Activated T-cell treated with anti-CD3 and anti-CD28 coated beads, Interleukin-2, amount 50 U/mL, for 4 hours (primary cell): Measurements from ENCODE around the gene CNTNAP2. TPM values are rescaled to one million over a fixed set of nuclear protein-coding genes. Genes with fewer than 3 reads are reported as not detected.
"Not testable (repeated sequence)": the region's sequence is repeated elsewhere in the genome, so short reads cannot be mapped to it uniquely, and the experiment has no call there.

Experiments used
- ATAC-seq, 2 donors: fragments of 200-7000 bp; cut with Tn5 transposase; one replicate each; pipeline ENCODE4 v1.10.0; 2021
- DNase-seq: peaks from one replicate; pipeline ENCODE4 v3.0.0-alpha.2; 2020
- H3K27me3 Mint-ChIP-seq: one replicate; pipeline ENCODE4 v1.8.0; 2021; ENCODE audit warnings: low read depth, mixed read lengths
- H3K36me3 Mint-ChIP-seq: one replicate; pipeline ENCODE4 v1.8.0; 2022; ENCODE audit warnings: mixed read lengths; ENCODE audit not compliant: insufficient read depth
- H3K4me1 Mint-ChIP-seq: one replicate; pipeline ENCODE4 v1.8.0; 2021; ENCODE audit warnings: low read depth, mixed read lengths
- H3K4me3 Mint-ChIP-seq: one replicate; pipeline ENCODE4 v1.8.0; 2021; ENCODE audit warnings: mild to moderate bottlenecking, moderate library complexity, mixed read lengths
- H3K9me3 Mint-ChIP-seq: one replicate; pipeline ENCODE4 v1.8.0; 2021; ENCODE audit warnings: mixed read lengths
- total RNA-seq, 3 donors: library from RNA; stranded (reverse); gene quantifications; one replicate each; pipeline ENCODE4 v1.2.1, GENCODE V29; 2021

Gene CNTNAP2
- total RNA-seq, 3 donors from 2014 or later, result not detected

DNA sequence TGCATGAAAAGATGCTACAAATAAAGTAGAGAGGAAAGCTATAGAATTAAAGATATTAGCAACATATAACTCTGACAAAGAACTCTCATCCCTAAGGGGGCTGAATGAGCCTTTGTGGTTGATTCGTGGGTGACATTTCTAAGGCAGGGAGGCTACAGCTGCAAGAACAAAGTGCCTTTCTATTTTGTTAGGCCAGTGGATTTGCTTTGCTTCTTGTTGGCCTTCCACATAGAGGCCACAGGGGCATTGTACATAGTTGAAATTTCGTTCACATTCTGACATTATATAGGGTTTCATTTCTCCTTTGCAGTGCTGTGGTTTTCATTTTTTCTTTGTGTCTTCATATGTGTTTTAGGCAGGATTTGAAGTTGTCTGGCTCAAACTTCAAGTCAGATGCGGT is 1654.7 kb downstream of the CNTNAP2 start:
- no peak for ATAC-seq
- no peak for DNase-seq
- H3K4me1 Mint-ChIP-seq, result no peaks in the 10 kb centered on the region
- no peaks in the 10 kb centered on the region for H3K27me3 Mint-ChIP-seq
- H3K9me3 Mint-ChIP-seq, result no peaks in the 10 kb centered on the region
- no peak overlapping the region for H3K4me3 Mint-ChIP-seq
- H3K36me3 Mint-ChIP-seq, result no peaks in the 10 kb centered on the region

GRCh38 chr7:147774461-147774860 is 1657.9 kb downstream of the CNTNAP2 start:
- Mint-ChIP-seq H3K36me3 (no peaks in the 10 kb centered on the region), H3K4me1 (no peaks in the 10 kb centered on the region), H3K4me3 (no peak overlapping the region), H3K9me3 (no peaks in the 10 kb centered on the region), H3K27me3 (no peaks in the 10 kb centered on the region)
- ATAC-seq (no peak), DNase-seq (no peak)

GRCh38 chr7:147775516-147776284 is 1659.1 kb downstream of the CNTNAP2 start:
- no peak for DNase-seq
- H3K4me3 Mint-ChIP-seq, result no peak overlapping the region
- no peaks in the 10 kb centered on the region for H3K4me1 Mint-ChIP-seq
- no peak for ATAC-seq
- H3K27me3 Mint-ChIP-seq, result no peaks in the 10 kb centered on the region
- no peaks in the 10 kb centered on the region for H3K36me3 Mint-ChIP-seq
- H3K9me3 Mint-ChIP-seq, result no peaks in the 10 kb centered on the region

GRCh38 chr7:147777309-147777708 is 1660.7 kb downstream of the CNTNAP2 start:
- Mint-ChIP-seq H3K36me3 (no peaks in the 10 kb centered on the region), H3K27me3 (no peaks in the 10 kb centered on the region), H3K9me3 (no peaks in the 10 kb centered on the region), H3K4me3 (no peak overlapping the region), H3K4me1 (no peaks in the 10 kb centered on the region)
- no peak for DNase-seq
- ATAC-seq, result no peak

DNA sequence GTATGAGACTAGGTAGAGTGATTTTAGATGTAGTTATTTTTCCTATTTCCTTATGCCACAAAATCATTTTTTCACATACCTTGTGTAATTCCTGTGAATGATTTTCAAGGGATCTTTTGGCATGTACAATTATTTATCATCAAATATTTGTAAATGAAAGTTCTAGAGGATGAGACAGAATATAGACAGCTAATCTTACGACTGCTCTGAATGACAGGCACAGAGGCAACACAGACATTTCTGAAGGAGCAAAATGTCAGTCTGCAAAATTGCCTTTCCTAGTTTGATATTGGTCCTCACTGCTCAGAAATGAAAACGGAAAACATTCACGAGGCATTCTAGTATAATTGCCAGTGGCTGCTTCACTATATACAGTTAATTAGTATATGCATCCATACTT is 1663.3 kb downstream of the CNTNAP2 start:
- ATAC-seq, result no peak
- DNase-seq, result no peak
- H3K9me3 Mint-ChIP-seq, result peaks cover 2% of the 10 kb centered on the region
- H3K27me3 Mint-ChIP-seq, result no peaks in the 10 kb centered on the region
- no peaks in the 10 kb centered on the region for H3K4me1 Mint-ChIP-seq
- H3K4me3 Mint-ChIP-seq, result no peak overlapping the region
- no peaks in the 10 kb centered on the region for H3K36me3 Mint-ChIP-seq

GRCh38 chr7:147796581-147796980 is 1680.0 kb downstream of the CNTNAP2 start:
- no peak for DNase-seq
- no peaks in the 10 kb centered on the region for H3K9me3 Mint-ChIP-seq
- no peak overlapping the region for H3K4me3 Mint-ChIP-seq
- H3K36me3 Mint-ChIP-seq, result no peaks in the 10 kb centered on the region
- no peak for ATAC-seq
- no peaks in the 10 kb centered on the region for H3K4me1 Mint-ChIP-seq
- H3K27me3 Mint-ChIP-seq, result no peaks in the 10 kb centered on the region

- H3K4me3 Mint-ChIP-seq, result no peak overlapping the region
- DNase-seq (no peak), ATAC-seq (no peak)
- H3K36me3 Mint-ChIP-seq, result no peaks in the 10 kb centered on the region
- H3K9me3 Mint-ChIP-seq, result no peaks in the 10 kb centered on the region
- no peaks in the 10 kb centered on the region for H3K27me3 Mint-ChIP-seq
- H3K4me1 Mint-ChIP-seq, result no peaks in the 10 kb centered on the region
Measured at GRCh38 chr7:147798001-147798400, 1681.4 kb downstream of the CNTNAP2 start.

- H3K9me3 Mint-ChIP-seq, ATAC-seq, DNase-seq, H3K36me3 Mint-ChIP-seq, H3K4me3 Mint-ChIP-seq, H3K4me1 Mint-ChIP-seq, H3K27me3 Mint-ChIP-seq: not testable (repeated sequence)
Measured at GRCh38 chr7:147801762-147802161, 1685.2 kb downstream of the CNTNAP2 start.

- Mint-ChIP-seq H3K27me3 (no peaks in the 10 kb centered on the region), H3K9me3 (no peaks in the 10 kb centered on the region), H3K36me3 (no peaks in the 10 kb centered on the region), H3K4me3 (no peak overlapping the region), H3K4me1 (no peaks in the 10 kb centered on the region)
- no peak for ATAC-seq
- no peak for DNase-seq
Measured at GRCh38 chr7:147803151-147803550, 1686.5 kb downstream of the CNTNAP2 start.

- H3K4me3 Mint-ChIP-seq, result no peak overlapping the region
- H3K4me1 Mint-ChIP-seq, result no peaks in the 10 kb centered on the region
- DNase-seq, result no peak
- no peaks in the 10 kb centered on the region for H3K9me3 Mint-ChIP-seq
- no peaks in the 10 kb centered on the region for H3K27me3 Mint-ChIP-seq
- no peaks in the 10 kb centered on the region for H3K36me3 Mint-ChIP-seq
- no peak for ATAC-seq
Measured at GRCh38 chr7:147803606-147804005, 1687.0 kb downstream of the CNTNAP2 start.

GRCh38 chr7:147804032-147804431 is 1687.4 kb downstream of the CNTNAP2 start:
- Mint-ChIP-seq H3K36me3 (no peaks in the 10 kb centered on the region), H3K27me3 (no peaks in the 10 kb centered on the region), H3K4me3 (no peak overlapping the region), H3K4me1 (no peaks in the 10 kb centered on the region), H3K9me3 (no peaks in the 10 kb centered on the region)
- DNase-seq, result no peak
- no peak for ATAC-seq

- no peaks in the 10 kb centered on the region for H3K27me3 Mint-ChIP-seq
- ATAC-seq (no peak), DNase-seq (no peak)
- no peak overlapping the region for H3K4me3 Mint-ChIP-seq
- no peaks in the 10 kb centered on the region for H3K9me3 Mint-ChIP-seq
- H3K36me3 Mint-ChIP-seq, result no peaks in the 10 kb centered on the region
- H3K4me1 Mint-ChIP-seq, result no peaks in the 10 kb centered on the region
Measured at GRCh38 chr7:147805996-147806576, 1689.5 kb downstream of the CNTNAP2 start.

- H3K9me3 Mint-ChIP-seq, result peaks cover 4% of the 10 kb centered on the region
Measured at GRCh38 chr7:147809786-147810185, 1693.2 kb downstream of the CNTNAP2 start.

GRCh38 chr7:147810269-147810668 is 1693.7 kb downstream of the CNTNAP2 start:
- Mint-ChIP-seq H3K4me3 (no peak overlapping the region), H3K36me3 (no peaks in the 10 kb centered on the region), H3K9me3 (peaks cover 4% of the 10 kb centered on the region), H3K27me3 (no peaks in the 10 kb centered on the region), H3K4me1 (no peaks in the 10 kb centered on the region)
- ATAC-seq, result no peak
- no peak for DNase-seq

More at GRCh38 chr7:147809786-147810185, 1693.2 kb downstream of the CNTNAP2 start:
- no peaks in the 10 kb centered on the region for H3K27me3 Mint-ChIP-seq
- DNase-seq (no peak), ATAC-seq (no peak)
- no peaks in the 10 kb centered on the region for H3K36me3 Mint-ChIP-seq
- H3K4me3 Mint-ChIP-seq, result no peak overlapping the region
- no peaks in the 10 kb centered on the region for H3K4me1 Mint-ChIP-seq

DNA sequence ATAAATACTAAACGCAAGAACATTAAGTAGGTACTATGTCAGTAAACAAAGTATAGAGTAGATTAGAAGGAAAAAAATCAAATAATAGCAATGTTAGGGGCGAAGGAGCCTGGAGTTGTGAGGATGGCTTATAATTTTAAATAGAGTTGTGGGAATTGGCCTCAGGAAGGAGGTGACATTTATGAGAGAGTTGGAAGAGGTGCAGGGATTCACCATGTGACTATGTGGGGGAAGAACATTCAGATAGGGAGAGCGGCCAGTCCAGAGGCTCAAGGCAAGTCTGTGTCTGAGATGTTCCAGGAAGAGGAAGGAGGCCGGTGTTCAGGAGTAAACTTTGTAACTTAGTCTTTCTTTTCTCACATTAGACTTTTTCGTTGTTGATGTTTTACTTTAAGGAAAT is 1695.3 kb downstream of the CNTNAP2 start:
- H3K27me3 Mint-ChIP-seq, result no peaks in the 10 kb centered on the region

More for the DNA sequence above, 1695.3 kb downstream of the CNTNAP2 start:
- no peak for DNase-seq
- Mint-ChIP-seq H3K4me3 (no peak overlapping the region), H3K36me3 (no peaks in the 10 kb centered on the region), H3K9me3 (peaks cover 9% of the 10 kb centered on the region), H3K4me1 (no peaks in the 10 kb centered on the region)
- ATAC-seq, result no peak
